ENCODE measurements around the gene DOCK10.

DOCK10 gene

DNA sequence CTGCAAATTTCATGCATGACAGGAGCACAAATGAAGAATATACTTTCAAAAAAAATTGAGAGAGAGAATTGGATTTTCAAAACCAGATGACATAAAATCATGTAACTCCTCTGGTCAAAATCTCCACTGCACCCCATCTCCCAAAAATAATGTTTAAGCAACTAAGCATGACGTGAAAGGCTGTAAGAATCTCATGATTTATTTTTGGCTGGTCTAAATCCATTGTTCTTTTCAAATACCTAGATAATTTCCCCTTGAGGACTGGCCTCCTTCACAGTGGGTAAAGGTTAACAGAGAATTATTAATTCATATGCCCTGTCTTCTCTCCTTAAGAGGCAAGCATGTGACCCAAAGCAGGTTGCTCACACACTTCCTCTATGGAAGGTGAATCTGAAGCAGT is 224.6 kb downstream of the DOCK10 start:
- DNase-seq: no peak

DNA sequence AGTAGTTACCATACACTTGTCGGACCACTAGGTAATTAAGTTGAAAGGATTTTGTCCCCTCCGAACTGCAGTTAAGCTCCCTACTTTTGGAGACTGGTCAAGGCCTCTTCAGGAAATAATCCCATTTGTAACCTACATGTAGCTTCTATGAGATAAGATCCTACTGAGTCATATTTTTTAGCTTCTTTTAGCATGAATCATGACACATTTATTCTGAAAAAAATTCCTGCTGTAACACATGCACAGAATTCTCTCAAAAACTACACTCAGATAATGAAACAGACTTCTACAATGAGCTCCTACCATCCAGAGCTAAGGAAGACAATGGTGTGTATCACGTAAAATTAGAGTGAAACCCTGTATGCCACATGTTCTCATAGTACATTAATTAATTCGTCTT is 225.5 kb downstream of the DOCK10 start:
- no peak for DNase-seq

DNA sequence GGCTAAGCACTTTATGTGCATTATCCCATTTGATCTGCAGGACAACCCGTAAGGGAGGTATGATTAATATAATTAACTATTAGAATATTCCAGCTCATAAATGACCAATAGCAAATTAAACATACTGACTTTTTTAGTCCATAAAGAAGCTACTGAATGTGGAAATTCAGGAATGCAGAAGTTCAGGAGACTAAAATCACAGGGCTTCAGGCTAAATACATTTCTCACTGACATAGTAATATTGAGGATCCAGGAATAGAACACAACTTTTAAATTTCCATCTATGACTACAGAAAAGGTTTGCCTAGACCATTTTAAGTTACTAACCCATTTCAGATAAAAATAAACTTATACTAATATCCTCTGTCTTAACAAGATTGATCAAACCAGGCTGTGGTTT is 228.7 kb downstream of the DOCK10 start:
- no peak for DNase-seq

DNA sequence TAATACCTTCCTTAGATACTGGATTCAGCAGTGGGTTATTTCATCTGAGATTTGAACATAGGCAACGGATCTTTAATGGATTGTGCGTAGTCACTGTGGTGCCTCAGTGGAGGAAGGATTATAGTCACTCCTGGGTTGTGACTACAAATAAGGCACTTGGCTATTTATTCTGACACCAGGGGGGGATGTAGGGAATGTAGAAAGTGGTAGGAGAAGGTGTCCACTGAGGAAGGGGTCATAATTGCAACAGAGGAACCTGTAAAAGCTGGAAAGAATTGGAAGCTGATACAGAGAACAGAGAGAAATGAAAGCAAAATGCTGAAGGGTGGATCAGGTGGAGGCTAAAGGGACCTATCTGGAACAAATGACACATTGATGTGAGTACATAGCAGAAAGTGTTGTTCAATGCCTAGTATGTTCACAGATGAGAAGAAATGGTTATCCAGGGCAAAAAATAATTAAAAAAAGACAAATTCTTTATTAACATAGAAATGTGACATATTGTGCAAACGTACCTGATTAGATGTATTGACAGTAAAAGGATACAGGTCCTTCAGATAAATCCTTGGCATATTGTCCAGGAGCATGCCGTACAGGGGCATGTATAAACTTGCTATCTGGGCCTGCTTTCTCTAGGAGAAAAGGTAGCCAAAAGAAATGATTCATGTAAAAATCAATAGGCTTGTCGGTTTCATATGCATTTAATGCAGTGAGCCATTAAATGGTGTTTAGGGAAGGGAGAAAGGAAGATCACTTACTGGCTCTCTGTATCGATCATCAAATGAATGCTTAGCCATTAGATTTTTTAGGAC is 234.9 kb downstream of the DOCK10 start:
- no peak for DNase-seq

DNA sequence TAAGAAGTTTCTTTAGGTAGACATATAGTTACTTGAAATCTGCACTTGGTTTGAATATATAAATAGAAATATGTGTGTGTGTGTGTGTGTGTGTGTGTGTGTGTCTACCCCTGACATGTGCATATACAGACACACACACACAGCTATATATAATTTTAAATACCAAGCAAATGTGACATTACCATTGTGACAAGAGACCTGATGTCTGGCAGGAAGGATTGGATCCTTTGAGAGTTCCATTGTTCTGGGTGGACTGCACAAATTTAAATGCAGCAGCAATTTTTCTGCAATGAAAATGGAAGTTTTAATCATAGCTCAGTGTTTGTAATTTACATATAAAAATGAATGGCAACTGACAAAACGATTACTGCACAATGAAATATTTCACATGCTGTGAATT is 238.3 kb downstream of the DOCK10 start:
- no peak for DNase-seq

DNA sequence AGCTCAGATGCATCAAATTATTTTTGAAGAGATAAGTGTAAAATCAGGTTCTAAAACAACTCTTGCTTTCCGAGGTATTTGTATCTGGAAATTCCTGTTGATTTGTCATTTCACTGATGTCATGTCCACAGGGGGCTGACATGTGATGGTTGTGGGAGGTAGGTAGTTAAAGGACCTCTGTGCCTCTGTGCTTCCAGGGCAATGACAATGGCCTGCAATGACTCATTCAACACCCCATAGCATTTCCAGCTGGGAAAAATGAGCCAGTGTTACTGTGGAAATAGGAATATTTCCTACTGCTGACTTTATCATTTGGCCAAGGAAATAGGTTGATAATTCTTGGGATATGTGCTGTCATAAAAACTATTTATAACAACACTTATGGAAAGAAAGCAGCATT is 239.9 kb downstream of the DOCK10 start:
- DNase-seq: no peak

DNA sequence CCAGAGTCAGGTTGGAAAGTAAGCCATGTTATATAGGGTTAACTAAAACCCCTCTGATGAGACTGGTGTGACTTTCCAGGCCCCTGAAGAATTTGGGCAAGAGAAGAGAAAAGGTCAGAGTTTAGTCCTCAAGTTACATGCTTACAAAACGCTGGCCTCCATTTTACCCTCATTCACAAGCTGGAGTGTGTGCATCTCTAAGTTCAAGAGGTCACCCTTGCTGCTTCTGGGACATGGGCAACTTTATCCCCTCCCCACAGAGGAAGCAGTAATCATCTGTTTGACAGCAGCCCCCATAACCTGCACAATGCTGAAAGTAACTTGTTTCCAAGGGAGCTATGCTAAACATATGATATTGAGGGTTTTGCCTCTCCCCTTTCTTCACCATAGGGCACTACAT is 240.9 kb downstream of the DOCK10 start:
- DNase-seq: no peak

DNA sequence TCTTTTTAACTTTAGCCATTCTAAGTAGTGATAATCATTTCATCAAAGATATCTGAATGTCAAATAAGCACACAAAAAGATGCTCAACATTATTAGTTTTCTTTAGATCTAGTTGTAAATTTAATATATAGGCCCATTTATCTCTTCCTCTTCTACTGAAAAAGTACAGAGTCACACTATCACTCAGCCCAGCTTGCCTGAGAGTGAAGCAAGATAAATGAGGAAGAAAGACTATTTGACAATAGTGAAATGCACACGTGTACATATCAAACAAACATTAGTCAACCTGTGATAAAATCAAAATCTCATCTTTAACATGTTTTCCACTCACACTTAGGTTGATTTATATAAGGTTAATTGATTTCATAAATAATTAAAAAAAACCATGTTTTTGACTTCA is 242.6 kb downstream of the DOCK10 start:
- no peak for DNase-seq

DNA sequence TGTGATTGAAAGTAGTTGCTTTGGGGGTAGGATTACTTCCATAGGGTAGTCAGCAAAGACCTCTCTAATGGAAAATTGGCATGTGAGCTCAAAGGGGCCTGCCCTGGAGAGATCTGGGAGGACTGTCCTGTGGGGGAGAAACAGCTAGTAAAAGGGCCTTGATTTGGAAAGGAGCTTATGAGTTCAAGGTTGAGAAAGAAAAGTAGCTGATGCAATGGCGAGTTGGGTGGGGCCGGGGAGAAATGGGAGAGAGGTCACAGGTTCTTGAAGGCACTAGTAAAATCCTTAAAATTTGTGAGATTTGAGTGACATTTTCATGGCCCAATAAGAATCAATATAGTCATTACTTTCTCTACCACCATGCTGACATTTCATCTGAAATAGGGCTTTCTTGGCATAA is 244.1 kb downstream of the DOCK10 start:
- no peak for DNase-seq

DNA sequence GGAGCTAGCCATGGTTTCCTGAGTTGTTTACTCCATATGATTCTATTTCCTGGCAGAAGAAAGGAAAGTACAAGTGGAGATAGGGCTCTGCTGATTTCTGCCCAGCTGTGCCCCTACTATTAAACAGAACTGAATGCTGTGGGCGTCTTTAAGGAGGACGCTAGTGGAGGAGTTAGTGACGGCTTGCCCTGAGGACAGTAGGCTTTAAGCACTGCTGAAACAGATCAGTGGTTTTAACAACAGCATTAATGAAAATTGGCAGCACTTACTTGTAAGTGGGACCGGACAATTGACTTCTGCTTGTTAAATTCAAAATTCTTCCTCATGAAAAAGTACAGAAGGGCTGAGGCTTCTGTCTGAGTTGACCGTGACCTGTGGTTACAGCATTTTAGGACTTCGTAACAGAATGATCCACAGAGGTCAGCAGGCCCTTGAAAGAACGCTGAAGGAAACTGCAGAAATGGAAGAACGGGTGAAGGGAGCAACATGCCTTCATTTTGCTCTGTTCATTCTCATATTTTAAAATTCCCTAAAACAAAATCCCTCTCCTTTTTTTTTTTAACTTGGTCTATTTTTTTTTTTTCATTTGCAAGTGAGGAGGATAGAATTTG is 245.5 kb downstream of the DOCK10 start:
- DNase-seq: no peak

DNA sequence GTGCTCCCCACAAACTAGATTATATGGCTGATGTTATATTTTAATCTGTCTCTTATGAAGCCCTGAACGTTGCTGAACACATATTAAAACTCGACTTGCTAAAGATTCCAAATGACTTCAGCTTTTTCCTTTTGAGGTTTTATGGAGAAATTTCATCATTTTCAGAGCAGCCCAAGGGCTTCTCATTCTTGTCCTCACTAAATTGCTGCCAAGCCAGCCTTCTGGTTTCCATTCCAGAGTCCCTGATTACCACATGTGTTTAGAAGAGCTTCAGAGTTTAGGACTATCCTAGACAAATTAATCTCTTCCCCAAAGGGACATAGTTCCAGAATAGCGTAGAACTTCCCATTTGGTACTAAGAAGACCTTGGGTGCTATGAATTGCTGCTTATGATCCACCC is 248.3 kb downstream of the DOCK10 start:
- no peak for DNase-seq

DNA sequence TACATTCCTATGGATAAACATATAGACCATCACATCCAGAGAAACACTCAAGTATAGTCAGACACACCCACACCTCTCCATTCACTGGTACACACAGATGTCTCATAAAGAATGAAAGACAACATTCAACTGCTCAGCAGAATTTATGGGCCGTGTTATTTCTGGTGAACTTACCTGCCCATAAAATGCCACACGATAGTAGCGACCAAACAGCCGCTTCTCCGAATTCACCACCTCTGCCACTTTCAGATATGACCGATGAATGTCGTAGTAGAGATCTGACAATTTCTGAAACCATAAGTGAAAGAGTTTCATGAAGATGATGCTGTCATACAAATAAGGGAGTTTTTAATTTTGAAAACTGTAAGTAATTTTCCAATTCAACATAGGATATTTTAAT is 255.4 kb downstream of the DOCK10 start:
- DNase-seq: no peak

DNA sequence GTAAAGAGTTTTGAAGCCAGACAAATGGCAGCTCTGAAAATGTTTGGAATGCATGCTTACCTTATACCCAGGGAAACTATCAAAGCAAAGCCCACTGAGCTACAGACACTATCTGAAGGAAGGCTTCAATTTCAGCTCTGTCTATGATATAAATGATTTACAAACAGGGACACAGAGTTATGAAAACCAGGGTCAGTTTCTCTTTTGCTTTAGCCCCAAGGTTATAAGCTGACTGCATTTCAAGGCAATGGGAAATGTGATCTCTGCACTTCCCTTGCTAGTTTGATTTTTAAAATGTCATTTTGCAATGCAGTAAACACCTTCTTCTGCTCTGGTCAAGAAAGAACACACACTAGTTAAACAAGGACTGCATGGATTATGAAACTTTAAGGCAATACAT is 260.9 kb downstream of the DOCK10 start:
- DNase-seq: no peak

DNA sequence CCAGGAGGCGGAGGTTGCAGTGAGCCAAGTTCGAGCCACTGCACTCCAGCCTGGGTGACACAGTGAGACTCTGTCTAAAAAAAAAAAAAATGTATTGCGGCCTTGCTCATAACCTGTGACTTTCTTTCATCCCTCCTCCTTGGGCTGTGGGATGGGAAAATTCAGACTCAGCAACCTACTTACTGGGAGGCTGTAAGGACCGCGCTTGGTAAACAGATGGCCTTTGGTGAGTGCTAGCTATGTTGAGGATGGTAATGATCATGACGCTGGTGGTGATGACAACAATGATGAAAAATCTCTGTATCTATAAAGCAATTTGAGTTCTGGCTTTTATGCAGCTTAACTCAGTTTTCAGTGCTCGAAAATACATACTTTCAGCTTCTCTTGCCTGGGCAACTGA is 261.4 kb downstream of the DOCK10 start:
- DNase-seq: no peak

DNA sequence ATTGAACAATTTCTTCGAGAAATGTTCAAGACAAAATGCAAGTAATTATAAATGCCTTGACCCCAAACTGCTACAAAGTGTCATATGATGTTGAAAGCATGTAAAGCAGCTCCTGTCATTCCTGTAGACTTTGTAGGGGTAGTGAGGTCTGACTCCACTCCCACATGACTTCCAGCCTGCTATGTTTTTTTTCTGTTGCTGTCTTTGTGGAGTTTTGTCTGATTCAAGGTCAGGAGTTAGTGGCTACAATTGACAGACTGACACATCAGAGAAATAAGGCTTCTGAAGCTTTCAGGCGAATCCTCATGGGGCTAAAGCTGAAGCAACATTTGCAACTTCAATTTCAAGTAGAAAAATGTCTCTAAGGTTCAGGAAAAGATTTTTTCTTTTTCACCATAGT is 262.2 kb downstream of the DOCK10 start:
- no peak for DNase-seq

DNA sequence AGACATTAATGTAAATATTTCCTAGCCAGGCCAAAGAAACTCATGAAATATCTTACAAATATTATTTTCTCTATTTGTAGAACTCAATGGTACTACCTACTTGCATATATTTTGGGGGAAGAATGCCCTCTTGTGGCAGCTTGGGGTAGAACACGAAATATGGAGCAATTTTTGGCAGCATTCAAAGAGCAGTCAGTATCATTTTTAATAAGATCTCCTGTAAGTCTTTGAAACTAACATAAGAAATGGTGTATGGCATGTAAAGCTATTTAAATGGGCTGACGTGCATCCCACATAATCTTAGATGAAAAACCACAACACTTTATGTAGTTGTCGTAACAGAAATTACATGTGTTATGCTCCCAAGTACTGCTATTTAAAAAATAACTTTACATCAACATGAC is 263.8 kb downstream of the DOCK10 start:
- DNase-seq: peak; percentile 36 to 39

DNA sequence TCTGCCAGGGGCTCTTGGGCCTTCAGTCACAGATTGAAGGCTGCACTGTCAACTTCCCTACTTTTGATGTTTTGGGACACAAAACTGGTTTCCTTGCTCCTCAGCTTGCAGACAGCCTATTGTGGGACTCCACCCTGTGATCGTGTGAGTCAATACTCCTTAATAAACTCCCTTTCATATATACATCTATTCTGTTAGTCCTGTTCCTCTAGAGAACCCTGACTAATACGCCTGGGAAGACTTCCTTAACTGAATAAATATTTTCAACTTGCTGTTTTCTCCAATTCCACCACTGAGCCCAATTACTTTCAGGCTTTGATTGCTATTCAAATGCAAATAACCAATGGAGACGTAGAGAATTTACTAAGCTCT is 264.7 kb downstream of the DOCK10 start:
- DNase-seq: no peak

DNA sequence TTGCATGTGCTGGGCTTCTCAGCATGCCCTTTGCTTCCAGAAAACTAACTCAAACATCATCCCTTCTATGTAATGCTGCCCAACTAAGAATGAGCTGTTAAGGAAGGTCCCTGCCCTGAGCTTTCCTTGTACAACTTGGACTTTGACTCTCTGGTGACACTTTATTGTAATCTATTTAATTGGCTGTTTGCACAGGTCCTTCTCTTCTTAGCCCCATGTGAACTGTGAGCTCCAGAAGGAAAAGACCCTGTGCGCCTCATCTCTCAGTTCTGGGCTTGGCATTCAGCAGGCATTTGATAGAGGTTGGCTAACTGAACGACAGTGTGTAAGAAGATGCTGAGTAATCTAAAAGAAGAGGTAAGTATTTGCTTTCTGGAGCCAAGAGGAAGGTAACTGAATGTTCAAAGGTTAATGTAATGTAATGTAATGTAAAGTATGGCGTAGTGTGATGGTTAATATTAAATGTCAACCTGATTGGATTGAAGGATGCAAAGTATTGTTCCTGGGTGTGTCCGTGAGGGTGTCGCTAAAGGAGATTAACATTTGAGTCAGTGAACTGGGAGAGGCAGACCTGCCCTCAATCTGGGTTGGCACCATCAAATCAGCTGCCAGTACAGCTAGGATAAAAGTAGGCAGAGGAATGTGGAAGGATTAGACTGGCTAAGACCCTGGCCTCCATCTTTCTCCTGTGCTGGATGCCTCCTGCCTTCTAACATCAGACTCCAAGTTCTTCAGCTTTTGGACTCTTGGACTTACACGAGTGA is 265.3 kb downstream of the DOCK10 start:
- DNase-seq: no peak

DNA sequence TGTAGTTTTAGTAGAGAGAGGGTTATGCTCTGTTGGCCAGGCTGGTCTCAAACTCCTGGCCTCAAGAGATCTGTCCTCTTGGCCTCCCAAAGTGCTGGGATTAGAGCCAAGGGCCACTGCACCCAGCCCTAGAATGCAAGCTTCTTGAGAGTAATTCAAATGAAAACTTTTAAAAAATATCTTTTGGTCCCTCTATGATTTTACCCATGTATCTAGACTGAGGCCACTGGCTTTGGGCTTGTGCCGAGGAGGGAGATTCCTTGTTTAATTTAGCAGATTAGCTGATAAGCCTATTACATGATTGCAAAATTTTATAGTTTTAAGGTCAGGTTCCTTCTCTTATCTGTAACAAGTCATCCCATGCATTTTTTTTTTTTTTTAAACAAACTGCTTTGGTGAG is 266.6 kb downstream of the DOCK10 start:
- no peak for DNase-seq

DNA sequence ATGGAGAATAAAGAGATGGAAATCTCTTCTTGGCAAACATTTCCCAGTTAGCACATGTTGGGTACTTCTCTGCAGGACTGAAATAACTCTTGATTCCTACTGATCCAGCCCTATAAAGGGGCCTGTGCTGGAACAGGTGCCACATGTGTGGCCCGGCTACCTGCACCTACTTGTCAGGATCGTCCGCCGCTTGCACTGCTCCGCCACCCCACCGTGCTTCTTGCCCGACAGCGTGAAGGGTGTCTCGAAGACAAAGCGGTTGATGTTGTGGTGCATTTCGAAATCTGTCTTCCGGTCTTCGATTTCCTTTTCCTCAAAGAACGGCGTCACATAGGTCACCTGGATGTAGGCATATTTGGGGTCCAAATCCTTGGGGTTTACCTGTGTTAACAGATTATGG is 267.5 kb downstream of the DOCK10 start:
- DNase-seq: no peak

DNA sequence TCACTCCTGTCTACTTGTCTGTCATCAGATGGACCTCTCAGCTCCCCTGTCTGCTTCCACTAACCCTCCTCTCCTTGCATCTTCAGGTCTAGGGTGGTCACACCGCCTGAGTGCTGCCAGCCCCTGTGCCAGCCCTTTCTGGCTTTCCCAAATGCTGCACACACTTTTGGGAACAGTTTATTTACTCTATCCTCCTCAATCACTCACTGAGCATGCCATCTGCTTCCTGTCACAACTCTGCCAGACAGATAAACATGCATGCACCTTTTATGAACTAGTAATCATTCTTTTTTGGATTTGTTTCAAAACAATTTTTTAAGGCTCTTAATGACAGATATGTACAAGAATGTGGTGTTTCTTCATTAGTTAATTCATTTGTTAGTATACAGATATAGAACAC is 269.8 kb downstream of the DOCK10 start:
- DNase-seq: no peak

DNA sequence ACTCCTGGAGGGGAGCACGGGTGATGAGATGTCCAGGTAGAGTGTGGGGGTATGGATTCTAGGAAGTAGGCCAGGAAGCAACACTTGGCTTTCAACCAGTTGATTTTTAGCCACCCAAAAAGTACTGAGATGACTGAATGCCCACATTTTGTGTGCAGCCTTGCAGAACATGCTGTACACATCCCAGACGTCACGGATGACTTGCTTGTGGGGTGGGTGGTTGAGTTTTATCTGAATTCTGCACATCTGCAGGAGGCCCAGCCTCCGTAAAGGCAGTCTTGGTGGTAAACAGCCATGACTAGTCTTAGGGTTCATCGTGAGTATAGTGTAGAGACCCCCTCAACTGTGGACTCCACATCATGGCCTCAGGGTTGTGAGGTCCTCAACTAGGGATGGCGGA is 272.8 kb downstream of the DOCK10 start:
- DNase-seq: no peak

DNA sequence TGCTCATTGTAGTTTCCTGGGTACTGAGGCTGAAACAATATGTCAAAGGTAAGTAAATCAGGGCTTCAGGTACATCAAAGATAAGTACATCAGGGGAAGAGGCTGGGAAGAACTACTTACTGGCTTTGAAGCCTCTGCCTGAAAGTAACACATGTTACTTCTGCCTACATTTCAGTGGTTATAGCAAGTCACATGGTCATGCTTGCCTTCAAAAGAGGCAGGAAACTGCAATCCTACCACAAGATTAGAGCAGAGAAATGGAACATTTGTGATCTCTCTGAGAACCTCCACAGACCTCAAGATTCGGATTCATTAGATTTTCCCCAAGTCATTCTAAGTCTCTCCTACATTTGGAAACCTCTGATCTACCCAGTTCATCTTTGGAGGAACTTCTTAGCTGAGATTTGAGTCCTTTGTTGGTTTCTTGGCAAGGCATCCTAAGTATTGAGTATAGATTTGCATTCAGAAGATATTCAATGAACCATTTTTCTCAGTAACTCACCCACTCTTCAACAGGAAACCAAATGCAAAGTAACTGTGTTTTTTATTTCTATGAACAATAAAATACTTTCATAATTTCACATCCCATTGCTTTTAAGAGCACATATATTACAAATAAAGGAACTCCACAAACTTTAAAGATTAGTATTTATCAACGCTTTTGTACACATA is 277.6 kb downstream of the DOCK10 start:
- no peak for DNase-seq

All from stimulated activated CD4-positive, alpha-beta T cell treated with anti-CD3 and anti-CD28 coated beads, Interleukin-4, amount 100 ng/mL, for 4 hours (primary cell).